COR-L47 (cell line): ENCODE measurements around the gene E2F3.
"Not testable (repeated sequence)": the region's sequence is repeated elsewhere in the genome, so short reads cannot be mapped to it uniquely, and the experiment has no call there.

Experiments used
- DNase-seq: peaks from one replicate; lab custom pipeline; 2025; lab: John Stamatoyannopoulos, UW

Gene E2F3

GRCh38 chr6:20467437-20467836 is 65.8 kb downstream of the E2F3 start:
- no peak for DNase-seq

- no peak for DNase-seq
Observed at GRCh38 chr6:20468209-20468608, 66.5 kb downstream of the E2F3 start.

DNA sequence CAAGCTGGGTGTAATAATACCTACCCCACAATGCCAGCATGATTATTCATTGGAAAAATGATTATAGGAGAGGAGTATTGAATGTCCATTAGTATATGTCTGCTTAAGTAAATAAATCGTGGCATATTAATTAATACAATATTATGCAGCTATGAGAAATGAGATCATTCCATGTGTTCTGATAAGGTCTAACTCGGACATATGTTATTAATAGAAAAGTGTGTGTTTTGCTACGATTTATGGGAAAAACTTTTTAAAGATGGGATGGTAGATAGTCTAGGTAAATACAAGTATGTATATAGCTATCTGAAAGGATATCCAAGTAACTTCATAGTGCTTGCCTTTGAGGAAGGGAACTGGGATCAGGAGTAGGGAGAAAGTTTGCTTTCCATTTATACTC is 71.1 kb downstream of the E2F3 start:
- no peak for DNase-seq

DNA sequence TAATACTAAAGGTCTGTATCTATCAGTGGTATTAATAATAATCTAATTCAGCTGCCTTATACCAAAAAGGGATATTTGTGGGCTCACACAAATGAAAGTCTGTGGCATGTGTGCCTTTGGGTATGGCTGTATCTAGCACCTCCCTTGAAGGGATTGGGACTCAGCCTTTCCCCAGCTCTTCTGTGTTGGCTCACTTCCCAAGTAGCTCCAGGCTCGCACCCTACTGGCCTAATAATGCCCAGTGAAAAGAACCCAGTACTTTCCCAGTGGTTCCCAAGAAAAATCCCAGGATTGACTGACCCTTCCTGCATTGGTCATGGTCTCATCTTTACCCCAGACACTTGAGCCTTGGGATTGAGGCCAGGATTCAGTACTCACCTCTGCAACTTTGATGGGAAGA is 71.8 kb downstream of the E2F3 start:
- no peak for DNase-seq

DNA sequence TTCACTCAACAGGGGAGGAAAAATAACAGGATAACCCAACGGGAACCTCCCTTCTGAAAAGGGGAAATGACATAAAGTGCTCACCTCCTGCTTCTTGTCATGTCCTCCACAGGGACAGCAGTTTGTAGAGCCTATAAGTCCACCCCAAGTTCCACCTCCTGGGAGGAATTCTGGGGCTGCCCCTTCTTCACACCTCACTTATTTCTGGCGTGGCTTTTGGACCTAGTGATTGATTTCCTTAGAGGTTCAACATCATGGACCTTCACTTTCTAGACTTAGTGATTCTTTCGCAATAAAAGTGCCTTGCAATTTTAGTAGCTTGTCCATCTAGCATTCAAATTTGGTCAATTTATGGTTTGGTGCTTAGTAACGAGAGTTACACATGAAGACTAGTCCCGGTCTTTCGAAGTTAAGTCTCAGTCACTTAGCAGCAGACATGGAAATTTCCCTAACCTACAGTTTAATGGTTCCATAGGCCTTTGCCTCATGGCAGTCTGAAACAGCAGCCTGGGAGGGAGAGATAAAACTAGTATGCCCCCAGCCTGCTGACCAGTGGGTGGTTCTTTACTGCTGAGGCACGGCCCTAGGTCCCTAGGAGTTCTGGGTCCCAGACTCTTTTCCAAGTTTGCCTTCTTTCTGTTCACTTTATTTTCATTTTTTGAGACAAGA is 73.3 kb downstream of the E2F3 start:
- no peak for DNase-seq

GRCh38 chr6:20476501-20477043 is 74.9 kb downstream of the E2F3 start:
- no peak for DNase-seq

DNA sequence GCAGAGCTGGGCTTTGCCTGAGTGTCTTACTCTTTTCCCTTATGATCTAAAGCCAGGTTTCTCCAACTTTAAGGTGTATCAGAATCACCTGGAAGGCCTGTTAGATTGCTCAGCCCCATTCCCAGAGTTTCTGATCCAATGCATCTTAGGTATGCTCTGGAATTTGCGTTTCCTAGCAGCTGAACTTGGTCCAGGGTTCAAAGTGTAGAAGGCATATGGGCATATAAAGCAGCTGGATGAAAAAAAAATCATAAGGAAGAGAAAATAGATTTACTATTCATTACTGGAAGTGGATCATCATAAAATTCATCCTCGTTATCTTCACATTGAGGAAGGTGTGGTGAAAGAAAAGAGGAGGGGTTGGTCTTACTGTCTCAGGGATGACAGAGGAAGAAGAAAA is 75.8 kb downstream of the E2F3 start:
- no peak for DNase-seq

- DNase-seq = no peak
Observed at GRCh38 chr6:20479060-20479459, 77.4 kb downstream of the E2F3 start.

GRCh38 chr6:20479526-20479925 is 77.8 kb downstream of the E2F3 start:
- no peak for DNase-seq

DNA sequence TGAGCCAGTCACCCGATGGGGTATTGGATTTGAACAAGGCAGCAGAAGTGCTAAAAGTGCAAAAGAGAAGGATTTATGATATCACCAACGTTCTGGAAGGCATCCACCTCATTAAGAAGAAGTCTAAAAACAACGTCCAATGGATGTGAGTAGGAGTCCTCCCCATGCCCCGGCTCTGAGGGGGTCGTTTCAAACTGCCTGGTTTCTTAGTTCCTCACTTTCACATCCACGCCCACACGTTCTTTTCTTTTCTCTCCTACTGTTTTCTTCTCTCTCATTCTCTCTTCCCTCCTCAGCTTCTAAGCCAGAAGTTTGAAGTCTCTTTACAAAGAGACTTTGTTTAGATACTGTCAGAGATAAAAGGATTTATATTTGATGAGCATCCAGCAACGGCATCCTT is 79.6 kb downstream of the E2F3 start:
- no peak for DNase-seq

DNA sequence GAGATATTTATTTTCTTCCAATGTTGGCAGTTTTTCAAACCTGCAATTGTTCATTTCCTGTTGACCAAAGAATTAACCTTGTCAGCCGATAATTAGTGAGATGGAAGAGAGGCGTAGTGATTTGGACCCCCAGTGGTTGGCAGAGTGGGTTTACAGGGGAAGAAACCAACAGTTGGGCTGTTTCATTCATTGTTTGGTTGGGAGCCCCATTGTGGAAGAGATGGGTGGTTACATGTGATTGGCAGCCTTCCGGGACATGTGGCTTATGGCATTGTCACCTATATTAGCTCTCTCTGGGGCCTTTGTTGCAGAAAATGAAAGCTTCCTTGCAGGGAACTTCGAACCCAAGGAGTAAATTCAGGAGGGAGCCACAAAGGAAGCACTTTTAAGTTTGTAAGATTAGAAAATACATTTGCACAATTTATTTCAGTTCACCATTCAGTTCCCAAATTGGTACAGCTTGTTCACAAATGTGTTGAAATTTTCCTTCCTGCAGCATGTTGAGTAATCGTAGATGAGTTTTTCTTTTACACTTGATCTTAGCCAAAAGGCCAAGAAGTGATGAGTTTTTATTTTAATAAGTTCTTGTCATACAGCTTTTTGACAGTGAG is 82.3 kb downstream of the E2F3 start:
- peak; percentile 92 for DNase-seq

- no peak for DNase-seq
Observed at GRCh38 chr6:20486641-20487040, 85.0 kb downstream of the E2F3 start.

DNA sequence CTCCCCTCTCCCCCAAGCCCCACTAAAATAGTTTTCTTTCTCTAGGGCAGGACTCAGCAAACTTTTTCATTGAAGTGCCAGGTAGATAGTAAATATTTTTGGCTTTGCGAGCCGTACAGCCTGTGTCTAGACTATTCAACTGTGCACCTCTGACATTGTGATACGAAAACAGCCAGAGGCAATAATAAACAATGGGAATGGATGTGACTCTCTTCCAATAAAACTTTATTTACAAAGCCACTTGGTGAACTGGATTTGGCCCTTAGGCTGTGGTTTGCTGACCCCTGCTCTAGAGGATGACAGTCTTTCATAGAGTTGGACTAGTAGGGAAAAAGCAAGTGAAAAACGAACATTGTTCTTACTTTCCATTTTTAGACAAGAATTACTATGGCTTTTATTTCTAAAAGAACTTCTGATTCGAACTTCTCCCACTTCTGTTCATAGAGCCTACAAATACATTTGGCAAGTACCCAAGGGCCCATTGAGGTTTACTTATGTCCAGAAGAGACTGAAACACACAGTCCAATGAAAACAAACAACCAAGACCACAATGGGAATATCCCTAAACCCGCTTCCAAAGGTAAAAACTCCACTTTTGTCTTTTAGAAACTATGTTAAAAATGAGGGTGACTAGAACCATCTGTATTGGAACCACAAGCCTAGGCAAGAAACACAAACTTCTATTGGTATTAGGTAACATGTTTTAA is 86.1 kb downstream of the E2F3 start:
- no peak for DNase-seq

- DNase-seq = no peak
Observed at GRCh38 chr6:20490591-20490990, 88.9 kb downstream of the E2F3 start.

DNA sequence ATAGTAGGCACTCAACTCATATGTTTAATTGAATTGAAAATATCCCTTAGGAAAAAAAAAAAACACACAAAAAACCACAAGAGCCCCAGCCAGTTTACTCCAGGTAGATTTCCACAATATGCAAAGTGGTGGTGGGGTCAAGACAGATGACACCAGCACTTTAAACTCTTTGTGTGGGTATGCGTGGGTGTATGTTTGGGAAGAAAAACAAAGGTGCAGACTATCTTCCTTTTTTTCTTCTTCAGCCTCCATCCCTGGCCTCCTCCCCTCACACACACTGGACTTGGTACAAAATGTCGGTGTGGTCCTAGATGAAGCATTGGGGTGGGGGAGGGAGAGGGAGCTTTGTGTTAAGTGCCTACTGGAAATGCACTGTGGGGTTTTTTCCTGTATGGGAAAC is 90.4 kb downstream of the E2F3 start:
- no peak for DNase-seq

DNA sequence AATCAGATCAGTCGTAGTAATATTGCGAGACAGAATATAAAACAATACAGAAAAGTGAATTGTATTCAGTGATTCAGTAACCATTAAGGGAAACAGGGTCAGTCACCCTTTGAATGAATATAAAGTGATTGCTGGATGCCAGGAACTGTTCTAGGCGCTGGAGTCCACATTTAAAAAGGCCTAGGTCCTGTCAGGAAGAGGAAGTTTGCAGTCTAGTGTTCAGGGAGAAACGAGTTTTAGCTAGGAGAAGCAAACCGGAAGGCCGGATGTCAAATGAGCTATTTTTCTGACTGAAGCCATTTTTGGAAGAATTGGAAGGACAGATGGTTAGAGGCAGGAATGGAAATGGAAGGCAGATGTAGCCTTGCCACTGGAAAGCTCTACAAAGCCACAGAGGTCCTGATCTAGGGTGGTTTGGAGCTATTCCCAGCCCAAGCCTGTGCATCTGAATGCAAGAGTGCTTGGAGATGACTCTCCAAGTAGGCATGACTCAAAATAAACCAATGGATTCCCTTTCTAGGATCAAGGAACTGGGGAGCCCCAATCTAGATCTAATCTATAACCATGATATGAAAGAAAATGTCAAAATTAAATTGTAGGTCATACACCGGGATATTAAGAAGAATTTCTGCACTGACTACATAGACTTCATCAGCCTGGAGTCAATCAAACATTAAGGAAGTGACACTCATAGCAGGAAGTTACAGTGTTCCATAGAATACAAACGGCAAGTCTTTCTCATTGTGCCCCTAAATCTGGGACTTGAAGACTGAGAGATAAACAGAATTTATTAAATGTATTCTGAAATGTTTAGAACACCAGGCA is 95.7 kb downstream of the E2F3 start:
- DNase-seq = no peak

DNA sequence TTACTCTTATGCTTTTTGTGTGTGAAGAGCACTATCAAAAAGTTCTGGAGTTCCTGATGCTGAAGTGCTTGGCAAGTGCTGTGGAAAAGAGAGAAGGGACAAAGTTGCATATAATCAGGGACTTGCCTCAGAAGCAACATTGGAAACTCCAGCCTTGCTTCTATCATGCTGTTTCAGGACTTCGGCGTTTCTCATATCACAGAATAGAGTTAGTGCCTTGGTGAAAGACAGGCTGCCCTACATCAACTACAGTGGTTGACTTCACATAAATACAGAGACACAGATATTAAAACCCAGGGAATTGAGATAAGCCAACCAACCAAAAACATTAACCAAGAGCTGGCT is 96.3 kb downstream of the E2F3 start:
- DNase-seq = no peak

GRCh38 chr6:20509212-20509611 is 107.5 kb downstream of the E2F3 start:
- DNase-seq = no peak

GRCh38 chr6:20511852-20512251 is 110.2 kb downstream of the E2F3 start:
- DNase-seq = no peak

- DNase-seq = not testable (repeated sequence)
Observed at GRCh38 chr6:20525208-20525607, 123.5 kb downstream of the E2F3 start.

DNA sequence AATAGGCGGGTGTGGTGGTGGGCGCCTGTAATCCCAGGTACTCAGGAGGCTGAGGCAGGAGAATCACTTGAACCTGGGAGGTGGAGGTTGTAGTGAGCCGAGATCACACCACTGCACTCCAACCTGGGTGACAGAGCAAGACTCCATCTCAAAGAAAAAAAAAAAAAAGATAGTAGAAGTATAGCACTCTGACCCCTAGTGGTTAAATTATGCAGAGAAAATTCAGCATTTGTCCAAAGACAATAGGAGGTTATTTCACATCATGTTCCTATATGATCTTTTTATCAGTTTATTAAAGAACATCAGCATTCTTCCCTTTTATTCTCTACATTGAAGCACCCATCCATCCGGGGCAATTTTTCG is 127.4 kb downstream of the E2F3 start:
- DNase-seq = peak; percentile 51

GRCh38 chr6:20532881-20533280 is 131.2 kb downstream of the E2F3 start:
- DNase-seq = no peak
